GM12874 (cell line): ENCODE results near the gene RETREG1.

Experiments used
- CTCF ChIP-seq: IDR thresholded peaks from 2 replicates; pipeline ENCODE4 v1.5.1; 2011; ENCODE audit warnings: low read depth, mild to moderate bottlenecking, control low read depth, low read length, moderate library complexity; ENCODE audit not compliant: insufficient read depth

RETREG1 gene

GRCh38 chr5:16609412-16609811 is 7.4 kb downstream of the RETREG1 start:
- TF ChIP-seq CTCF = no peak

- TF ChIP-seq CTCF = no peak
Observed at GRCh38 chr5:16606628-16607027, 10.2 kb downstream of the RETREG1 start.

- TF ChIP-seq CTCF = no peak
Observed at GRCh38 chr5:16603701-16604100, 13.1 kb downstream of the RETREG1 start.

GRCh38 chr5:16603295-16603694 is 13.5 kb downstream of the RETREG1 start:
- TF ChIP-seq CTCF = no peak

- no peak for TF ChIP-seq CTCF
Observed at GRCh38 chr5:16602182-16602581, 14.6 kb downstream of the RETREG1 start.

GRCh38 chr5:16600946-16601345 is 15.9 kb downstream of the RETREG1 start:
- no peak for TF ChIP-seq CTCF

GRCh38 chr5:16600397-16600796 is 16.4 kb downstream of the RETREG1 start:
- TF ChIP-seq CTCF = no peak
